Caco-2 (cell line): ENCODE measurements around the gene IGFALS. TPM values are rescaled to one million over a fixed set of nuclear protein-coding genes. Genes with fewer than 3 reads are reported as not detected.

Experiments
- BruUV-seq: library from RNA; stranded (reverse); fragments of 400-500 nt; replicated peaks from 2 replicates; lab custom pipeline; 2021; lab: Mats Ljungman, UMichigan
- CTCF ChIA-PET: fragments of 300-600 bp; sonication (Branson Sonifier 250); formaldehyde crosslinking; loops from one replicate; lab custom pipeline; 2022; ENCODE audit warnings: antibody characterized with exemption; lab: Charles Lee
- POLR2A ChIA-PET: fragments of 300-600 bp; sonication (Branson Sonifier 250); formaldehyde crosslinking; loops from one replicate; lab custom pipeline; 2022; ENCODE audit warnings: antibody characterized with exemption; lab: Charles Lee
- DNase-seq, 2 experiments: peaks; one replicate each; pipeline versions ENCODE4 v3.0.0 to v3.0.0-alpha.2; 2020 to 2022
- H3K27me3 ChIP-seq: replicated peaks from 2 replicates; pipeline ENCODE4 v1.6.0; 2011; ENCODE audit warnings: low read length; ENCODE audit not compliant: control insufficient read depth, insufficient read depth
- H3K36me3 ChIP-seq: 2 replicates; pipeline ENCODE4 v1.5.1; 2011; ENCODE audit warnings: low read length; ENCODE audit not compliant: control insufficient read depth, insufficient read depth
- H3K4me1 ChIP-seq: fragments of 250-450 bp; sonication (Bioruptor Pico); 2 replicates; pipeline ENCODE4 v1.5.1; 2020; ENCODE audit warnings: mild to moderate bottlenecking
- H3K4me3 ChIP-seq: 2 replicates; pipeline ENCODE4 v1.5.1; 2011; ENCODE audit warnings: low read depth, mild to moderate bottlenecking, control low read depth, low read length
- H3K9me3 ChIP-seq: fragments of 250-450 bp; sonication (Bioruptor Pico); 2 replicates; pipeline ENCODE4 v1.5.1; 2020; ENCODE audit warnings: mild to moderate bottlenecking, moderate library complexity
- H3K27ac Mint-ChIP-seq: one replicate; pipeline ENCODE4 v1.8.0; 2022; ENCODE audit warnings: mixed read lengths; ENCODE audit not compliant: unreplicated experiment
- H3K27me3 Mint-ChIP-seq: one replicate; pipeline ENCODE4 v1.8.0; 2022; ENCODE audit warnings: mixed read lengths; ENCODE audit not compliant: insufficient read depth, unreplicated experiment
- H3K36me3 Mint-ChIP-seq: one replicate; pipeline ENCODE4 v1.8.0; 2022; ENCODE audit warnings: mild to moderate bottlenecking, mixed read lengths; ENCODE audit not compliant: insufficient read depth, unreplicated experiment
- H3K4me1 Mint-ChIP-seq: one replicate; pipeline ENCODE4 v1.8.0; 2022; ENCODE audit warnings: low read depth, mixed read lengths; ENCODE audit not compliant: unreplicated experiment
- H3K4me3 Mint-ChIP-seq: one replicate; pipeline ENCODE4 v1.8.0; 2022; ENCODE audit warnings: mild to moderate bottlenecking, moderate library complexity, mixed read lengths; ENCODE audit not compliant: unreplicated experiment
- H3K9me3 Mint-ChIP-seq: one replicate; pipeline ENCODE4 v1.8.0; 2022; ENCODE audit warnings: mixed read lengths; ENCODE audit not compliant: unreplicated experiment
- CTCF ChIP-seq, 2 experiments: fragments of 200-600 bp in 1 of 2; IDR thresholded peaks; 1 replicate in 1 of 2; 2 replicates in 1 of 2; pipeline versions ENCODE4 v1.5.1 to v1.8.0; 2011 to 2022; ENCODE audit warnings: antibody characterized with exemption in 1 of 2, control low read depth in 1 of 2, inconsistent platforms in 1 of 2, low read depth in 1 of 2, low read length in 1 of 2, mild to moderate bottlenecking in 1 of 2, moderate library complexity in 1 of 2; ENCODE audit not compliant: insufficient read depth in 1 of 2, severe bottlenecking in 1 of 2, unreplicated experiment in 1 of 2
- intact Hi-C: fragments of 100-400 bp; cut with micrococcal nuclease; formaldehyde crosslinking; loops from one replicate; pipeline ENCODE4 v1.10.0; 2022; ENCODE audit not compliant: unreplicated experiment
- total RNA-seq: library from RNA; stranded (reverse); gene quantifications from 2 replicates; pipeline ENCODE4 v1.2.3, GENCODE V29; 2022

IGFALS gene
- total RNA-seq, 1 experiment from 2014 or later, result not detected

GRCh38 chr16:1830213-1830612 is 36.7 kb upstream of the IGFALS start:
- TF ChIP-seq CTCF (IDR thresholded peaks at IDR 0.05; ENCODE audit: insufficient read depth in 1 of 2, low read depth in 1 of 2, low read length in 1 of 2, severe bottlenecking in 1 of 2, unreplicated experiment in 1 of 2), result no peak
- DNase-seq, result no peak
- H3K36me3 Mint-ChIP-seq, result peaks cover 10% of the 10 kb centered on the region
- Histone ChIP-seq H3K4me1 (peaks cover 13% of the 10 kb centered on the region; the same call in 1 of the 2 replicates), H3K27me3 (no peaks in the 10 kb centered on the region), H3K4me3 (no peak overlapping the region), H3K9me3 (no peaks in the 10 kb centered on the region), H3K36me3 (no peaks in the 10 kb centered on the region)
- ChIA-PET CTCF (no interaction called here), POLR2A (interaction anchor here (0.6 kb wide), 1 partner anchor 111 kb away, joined by 6 read pairs; no protein-coding TSS in a partner anchor)
- no peak overlapping the region for H3K27ac Mint-ChIP-seq
- no peaks in the 10 kb centered on the region for H3K4me1 Mint-ChIP-seq
- no peak overlapping the region for H3K4me3 Mint-ChIP-seq
- intact Hi-C loops, result no loop called here
- no peaks in the 10 kb centered on the region for H3K27me3 Mint-ChIP-seq
- no TSS peak for BruUV-seq
- H3K9me3 Mint-ChIP-seq, result no peaks in the 10 kb centered on the region

DNA sequence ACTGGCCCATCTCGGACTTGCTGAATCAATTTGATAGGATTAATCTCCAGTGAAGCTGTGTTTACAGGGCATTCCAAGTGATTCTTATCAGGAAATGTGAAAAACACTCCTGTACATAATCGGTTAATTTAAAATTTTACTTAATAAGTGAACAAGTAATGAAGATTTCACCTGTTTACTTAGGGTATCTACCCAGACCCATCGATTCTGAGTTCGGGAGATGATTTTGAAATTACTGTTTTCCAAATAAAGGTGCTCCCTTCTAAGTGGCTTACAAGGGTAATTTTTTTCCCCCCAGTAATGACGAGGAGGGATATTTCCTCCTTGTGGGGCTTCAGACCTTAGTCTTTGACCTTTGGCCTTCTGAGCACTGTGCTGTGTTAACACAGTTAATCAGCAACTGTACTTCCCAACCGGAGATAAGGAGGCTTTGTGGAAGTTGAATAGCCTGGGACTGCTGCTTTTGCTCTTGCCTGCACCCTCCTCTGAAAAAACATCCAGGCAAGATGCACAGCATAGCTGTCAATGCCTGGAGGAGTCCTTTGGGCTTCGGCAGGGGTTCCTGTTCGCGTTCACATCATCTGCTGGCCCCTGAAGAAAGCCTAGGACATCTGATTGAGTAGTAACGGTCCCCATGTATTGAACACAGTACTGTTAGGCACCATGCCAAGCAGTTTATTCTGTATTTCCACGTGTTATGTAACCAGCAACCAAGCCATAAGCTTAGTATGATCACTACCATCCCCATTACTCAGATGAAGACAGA is 35.3 kb upstream of the IGFALS start:
- H3K9me3 Mint-ChIP-seq, result no peaks in the 10 kb centered on the region
- peaks cover 10% of the 10 kb centered on the region for H3K36me3 Mint-ChIP-seq
- peaks cover 13% of the 10 kb centered on the region; the same call in 1 of the 2 replicates for H3K4me1 ChIP-seq
- H3K27ac Mint-ChIP-seq, result no peak overlapping the region
- H3K9me3 ChIP-seq, result no peaks in the 10 kb centered on the region
- no peaks in the 10 kb centered on the region for H3K4me1 Mint-ChIP-seq
- ChIA-PET CTCF (no interaction called here), POLR2A (no interaction called here)
- peak in 1 of 2 experiments; percentile 38 for DNase-seq
- H3K27me3 ChIP-seq, result no peaks in the 10 kb centered on the region
- H3K4me3 Mint-ChIP-seq, result peak overlapping the region; percentile 87
- no peak for TF ChIP-seq CTCF (IDR thresholded peaks at IDR 0.05; ENCODE audit: insufficient read depth in 1 of 2, low read depth in 1 of 2, low read length in 1 of 2, severe bottlenecking in 1 of 2, unreplicated experiment in 1 of 2)
- H3K27me3 Mint-ChIP-seq, result no peaks in the 10 kb centered on the region
- intact Hi-C loops, result no loop called here
- H3K4me3 ChIP-seq, result peak overlapping the region; percentile 76
- no TSS peak for BruUV-seq
- H3K36me3 ChIP-seq, result no peaks in the 10 kb centered on the region

DNA sequence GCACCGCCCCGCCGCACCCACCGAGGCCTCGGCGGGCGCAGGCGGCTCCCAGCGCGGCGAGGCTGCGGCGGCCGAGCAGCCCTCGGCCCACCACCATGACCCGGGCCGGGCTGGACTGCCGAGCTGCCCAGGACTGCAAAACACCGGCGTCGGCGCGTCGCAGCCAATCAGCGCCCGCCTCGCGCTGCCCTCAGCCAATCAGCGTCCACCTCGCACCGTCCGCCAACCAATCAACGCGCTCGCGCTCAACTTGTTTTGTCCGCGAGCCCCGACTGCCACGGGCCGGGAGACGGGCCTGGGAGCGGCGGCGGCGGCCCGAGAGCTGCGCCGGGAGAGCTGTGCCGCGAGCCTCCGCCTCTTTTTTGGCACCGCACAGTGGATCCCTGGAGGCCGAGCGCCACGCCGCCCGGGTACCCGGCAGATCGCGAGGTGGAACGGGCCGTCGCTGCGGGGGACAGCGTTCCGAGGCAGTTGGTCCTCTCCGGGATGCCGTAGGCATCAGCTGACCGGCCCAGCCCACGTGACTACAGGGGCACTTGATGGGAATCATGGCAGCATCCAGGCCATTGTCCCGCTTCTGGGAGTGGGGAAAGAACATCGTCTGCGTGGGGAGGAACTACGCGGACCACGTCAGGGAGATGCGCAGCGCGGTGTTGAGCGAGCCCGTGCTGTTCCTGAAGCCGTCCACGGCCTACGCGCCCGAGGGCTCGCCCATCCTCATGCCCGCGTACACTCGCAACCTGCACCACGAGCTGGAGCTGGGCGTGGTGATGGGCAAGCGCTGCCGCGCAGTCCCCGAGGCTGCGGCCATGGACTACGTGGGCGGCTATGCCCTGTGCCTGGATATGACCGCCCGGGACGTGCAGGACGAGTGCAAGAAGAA is 33.4 kb upstream of the IGFALS start, which contains the start of the genes FAHD1 and HAGH:
FAHD1 (plus strand) TSS at position 516 of the 883 bp plus-strand sequence; CDS start at position 549, 33 bp downstream.
HAGH (minus strand) TSS at position 135 of the 883 bp plus-strand sequence; CDS start at position 97, 38 bp downstream.
- Mint-ChIP-seq H3K27me3 (no peaks in the 10 kb centered on the region), H3K9me3 (no peaks in the 10 kb centered on the region), H3K36me3 (peaks cover 10% of the 10 kb centered on the region), H3K27ac (peak within 1 kb of the TSS; percentile 86), H3K4me1 (no peaks in the 10 kb centered on the region), H3K4me3 (peak within 1 kb of the TSS; percentile 87)
- CTCF ChIA-PET, result interaction anchor here (0.8 kb wide), 1 partner anchor 44 kb away, joined by 3 read pairs; the partner anchor contains the start of genes NUBP2 and SPSB3
- peak; percentile 90 to 94 for DNase-seq
- no peaks in the 10 kb centered on the region for H3K9me3 ChIP-seq
- H3K4me1 ChIP-seq, result peaks cover 10% of the 10 kb centered on the region; the same call in 1 of the 2 replicates
- no peak for TF ChIP-seq CTCF (IDR thresholded peaks at IDR 0.05; ENCODE audit: insufficient read depth in 1 of 2, low read depth in 1 of 2, low read length in 1 of 2, severe bottlenecking in 1 of 2, unreplicated experiment in 1 of 2)
- H3K27me3 ChIP-seq, result no peaks in the 10 kb centered on the region
- H3K36me3 ChIP-seq, result peaks cover 1% of the 10 kb centered on the region; the same call in 1 of the 2 replicates
- no TSS peak for BruUV-seq
- POLR2A ChIA-PET, result interaction anchor here (0.6 to 1.5 kb wide), 5 partner anchors 44 to 1136 kb away, joined by 3 to 14 read pairs (median 5); partner anchors contain the start of genes NUBP2, RPS2, SPSB3 and TRAF7
- intact Hi-C loops, result no loop called here
- H3K4me3 ChIP-seq, result peak within 1 kb of the TSS; percentile 76
